ENCODE measurements around the gene EPHB3.

EPHB3 gene

DNA sequence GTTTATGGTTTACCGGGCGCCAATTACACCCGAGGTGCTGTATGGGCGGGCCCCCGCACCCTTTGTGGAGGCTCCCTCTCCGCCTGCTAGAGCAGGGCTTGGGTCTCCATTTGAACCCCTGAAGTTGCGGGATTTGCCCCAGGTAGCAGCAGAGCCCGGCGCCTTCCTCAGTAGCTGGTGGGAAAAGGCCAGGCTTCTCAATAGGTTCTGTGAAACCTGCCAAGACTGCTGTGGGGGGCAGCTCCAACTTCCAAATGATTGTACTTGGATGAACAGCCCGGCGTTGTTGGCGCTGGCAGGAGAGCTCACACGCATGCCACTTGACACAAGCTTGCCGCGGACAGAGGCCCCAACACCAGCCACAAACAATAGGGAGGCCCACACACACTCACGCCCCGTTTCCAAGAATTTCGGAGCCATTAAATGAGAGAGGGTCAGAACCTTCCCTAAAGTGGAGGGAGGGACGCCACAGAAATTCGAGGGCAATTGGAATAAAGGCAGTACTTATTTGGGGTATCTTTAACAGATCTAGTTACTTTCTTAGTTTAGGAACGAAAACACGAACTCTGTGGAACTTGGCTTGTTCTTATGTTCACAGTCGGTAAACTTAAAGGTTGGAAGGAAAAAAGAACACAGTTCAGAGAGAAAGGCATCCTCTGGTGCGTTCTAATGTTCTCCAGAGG lies 1.4 kb downstream of the EPHB3 start:
- no peak overlapping the region for H2AFZ ChIP-seq
- no peaks in the 10 kb centered on the region for H3K79me2 ChIP-seq
- no peak overlapping the region for H3K27ac ChIP-seq
- no peak overlapping the region for H3K9ac ChIP-seq
- H3K36me3 ChIP-seq (ENCODE audit: control insufficient read depth, insufficient read depth, low read length) = no peaks in the 10 kb centered on the region
- H3K4me3 ChIP-seq (ENCODE audit: low read depth, low read length) = peak overlapping the region; percentile 12
- H3K4me2 ChIP-seq (ENCODE audit: low read length) = no peak overlapping the region
- peaks cover 15% of the 10 kb centered on the region for H3K4me1 ChIP-seq
- TF ChIP-seq CTCF (IDR thresholded peaks at IDR 0.05) = no peak
- H3K9me3 ChIP-seq (ENCODE audit: control insufficient read depth, low read length) = no peaks in the 10 kb centered on the region
- no peaks in the 10 kb centered on the region for H3K27me3 ChIP-seq (ENCODE audit: control insufficient read depth, insufficient read depth, low read length)

DNA sequence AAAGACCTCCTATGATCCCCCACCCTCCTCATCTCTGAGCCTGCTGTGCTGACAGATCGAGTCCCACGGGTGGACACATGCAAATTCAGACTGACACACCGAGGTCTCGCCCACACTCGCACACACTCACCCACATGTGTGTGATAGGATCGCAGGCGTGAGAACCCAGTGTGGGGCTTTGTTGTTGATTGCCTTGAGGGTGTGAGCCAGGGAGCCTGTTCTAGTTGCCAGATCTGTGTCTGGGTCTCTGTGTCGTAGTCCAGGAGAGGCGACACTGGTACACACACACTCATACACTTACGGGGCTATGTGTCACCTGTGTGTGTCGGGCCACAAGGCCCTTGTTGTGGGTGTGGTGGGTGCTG lies 2.0 kb downstream of the EPHB3 start:
- Histone ChIP-seq H3K4me3 (ENCODE audit: low read depth, low read length) (no peak overlapping the region), H3K9ac (no peak overlapping the region), H3K36me3 (ENCODE audit: control insufficient read depth, insufficient read depth, low read length) (no peaks in the 10 kb centered on the region), H3K4me2 (ENCODE audit: low read length) (no peak overlapping the region), H2AFZ (no peak overlapping the region), H3K4me1 (peaks cover 16% of the 10 kb centered on the region), H3K9me3 (ENCODE audit: control insufficient read depth, low read length) (no peaks in the 10 kb centered on the region), H3K79me2 (no peaks in the 10 kb centered on the region), H3K27ac (no peak overlapping the region), H3K27me3 (ENCODE audit: control insufficient read depth, insufficient read depth, low read length) (no peaks in the 10 kb centered on the region)
- no peak for TF ChIP-seq CTCF (IDR thresholded peaks at IDR 0.05)

GRCh38 chr3:184563941-184564684 lies 2.5 kb downstream of the EPHB3 start:
- H3K79me2 ChIP-seq = no peaks in the 10 kb centered on the region
- H3K36me3 ChIP-seq (ENCODE audit: control insufficient read depth, insufficient read depth, low read length) = no peaks in the 10 kb centered on the region
- no peak overlapping the region for H3K27ac ChIP-seq
- no peak overlapping the region for H3K4me2 ChIP-seq (ENCODE audit: low read length)
- H3K4me1 ChIP-seq = peaks cover 18% of the 10 kb centered on the region
- H3K27me3 ChIP-seq (ENCODE audit: control insufficient read depth, insufficient read depth, low read length) = no peaks in the 10 kb centered on the region
- no peak for TF ChIP-seq CTCF (IDR thresholded peaks at IDR 0.05)
- no peaks in the 10 kb centered on the region for H3K9me3 ChIP-seq (ENCODE audit: control insufficient read depth, low read length)
- no peak overlapping the region for H2AFZ ChIP-seq
- H3K4me3 ChIP-seq (ENCODE audit: low read depth, low read length) = no peak overlapping the region
- H3K9ac ChIP-seq = no peak overlapping the region

DNA sequence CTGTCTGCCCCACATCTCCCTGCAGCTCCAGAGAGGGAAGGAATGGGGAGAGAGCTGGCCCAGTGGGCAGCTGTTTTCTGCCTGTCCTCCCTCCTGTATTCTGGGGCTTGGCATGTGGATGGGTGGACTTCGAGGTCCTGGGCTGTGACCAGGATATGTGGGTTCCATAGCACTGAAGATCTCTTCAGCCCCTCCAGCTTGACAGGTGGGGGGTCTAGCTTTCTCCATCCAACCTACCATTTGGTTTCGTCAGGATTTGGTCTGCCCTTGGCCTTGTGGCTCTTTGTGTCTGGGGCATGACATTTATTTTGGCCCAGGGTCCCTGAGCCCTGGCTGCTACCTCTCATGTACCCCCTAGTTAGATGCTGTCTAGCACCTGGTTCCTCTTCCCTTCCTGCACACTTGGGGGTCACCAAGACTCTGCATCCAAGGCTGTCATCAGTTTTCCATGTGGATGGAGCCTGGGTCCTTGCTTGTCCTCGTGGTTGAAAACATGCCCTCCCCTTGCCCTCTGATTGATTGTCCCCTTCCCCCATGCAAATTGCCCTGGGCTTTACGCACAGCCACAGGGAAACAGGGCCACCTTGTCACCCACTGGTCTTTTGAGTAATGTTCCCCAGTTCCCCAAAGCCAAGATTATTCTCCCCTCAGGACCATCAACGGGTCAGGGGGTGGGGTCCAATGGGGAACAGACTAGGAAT lies 3.2 kb downstream of the EPHB3 start:
- no peak overlapping the region for H3K4me3 ChIP-seq (ENCODE audit: low read depth, low read length)
- TF ChIP-seq CTCF (IDR thresholded peaks at IDR 0.05) = no peak
- H3K9ac ChIP-seq = no peak overlapping the region
- no peak overlapping the region for H3K27ac ChIP-seq
- H3K9me3 ChIP-seq (ENCODE audit: control insufficient read depth, low read length) = no peaks in the 10 kb centered on the region
- H2AFZ ChIP-seq = peak overlapping the region; percentile 73
- H3K4me1 ChIP-seq = peaks cover 21% of the 10 kb centered on the region
- H3K4me2 ChIP-seq (ENCODE audit: low read length) = no peak overlapping the region
- H3K27me3 ChIP-seq (ENCODE audit: control insufficient read depth, insufficient read depth, low read length) = no peaks in the 10 kb centered on the region
- no peaks in the 10 kb centered on the region for H3K36me3 ChIP-seq (ENCODE audit: control insufficient read depth, insufficient read depth, low read length)
- H3K79me2 ChIP-seq = no peaks in the 10 kb centered on the region

Measured in parathyroid adenoma (tissue), 2 donors.